Skeletal muscle tissue (tissue), 4 donors: ENCODE measurements around the gene ASXL1. TPM values are rescaled to one million over a fixed set of nuclear protein-coding genes. Genes with fewer than 3 reads are reported as not detected.

ENCODE experiments used
- H3K27ac ChIP-seq: one replicate; pipeline ENCODE4 v1.7.0; 2013; ENCODE audit warnings: mild to moderate bottlenecking, low read depth, low read length, inconsistent platforms
- H3K27me3 ChIP-seq, 3 donors: one replicate each; pipeline ENCODE4 v1.7.0; 2013; ENCODE audit warnings: low read length in 3 of 3; ENCODE audit not compliant: control insufficient read depth in 3 of 3, insufficient read depth in 3 of 3
- H3K36me3 ChIP-seq, 3 donors: one replicate each; pipeline ENCODE4 v1.7.0; 2013; ENCODE audit warnings: low read length in 3 of 3; ENCODE audit not compliant: control insufficient read depth in 3 of 3, insufficient read depth in 3 of 3
- H3K4me1 ChIP-seq, 3 donors: one replicate each; pipeline ENCODE4 v1.7.0; 2013; ENCODE audit warnings: low read length in 3 of 3, mild to moderate bottlenecking in 3 of 3; ENCODE audit not compliant: control insufficient read depth in 3 of 3, insufficient read depth in 3 of 3
- H3K4me3 ChIP-seq, 3 donors: one replicate each; pipeline ENCODE4 v1.7.0; 2013; ENCODE audit warnings: low read length in 3 of 3
- H3K9ac ChIP-seq, 3 donors: one replicate each; pipeline ENCODE4 v1.7.0; 2013; ENCODE audit warnings: low read length in 3 of 3, mild to moderate bottlenecking in 3 of 3, moderate library complexity in 2 of 3, low read depth in 1 of 3
- H3K9me3 ChIP-seq, 3 donors: one replicate each; pipeline ENCODE4 v1.7.0; 2013; ENCODE audit warnings: low read length in 3 of 3; ENCODE audit not compliant: control insufficient read depth in 3 of 3
- total RNA-seq: library from RNA; depleted of rRNA; stranded (reverse); fragments of >200 nt; gene quantifications from one replicate; pipeline ENCODE4 v1.2.3, GENCODE V29; 2014
- donor health status: Osteomylitis.

The ASXL1 gene
- total RNA-seq, 1 donor from 2014 or later = 86.1 TPM

DNA sequence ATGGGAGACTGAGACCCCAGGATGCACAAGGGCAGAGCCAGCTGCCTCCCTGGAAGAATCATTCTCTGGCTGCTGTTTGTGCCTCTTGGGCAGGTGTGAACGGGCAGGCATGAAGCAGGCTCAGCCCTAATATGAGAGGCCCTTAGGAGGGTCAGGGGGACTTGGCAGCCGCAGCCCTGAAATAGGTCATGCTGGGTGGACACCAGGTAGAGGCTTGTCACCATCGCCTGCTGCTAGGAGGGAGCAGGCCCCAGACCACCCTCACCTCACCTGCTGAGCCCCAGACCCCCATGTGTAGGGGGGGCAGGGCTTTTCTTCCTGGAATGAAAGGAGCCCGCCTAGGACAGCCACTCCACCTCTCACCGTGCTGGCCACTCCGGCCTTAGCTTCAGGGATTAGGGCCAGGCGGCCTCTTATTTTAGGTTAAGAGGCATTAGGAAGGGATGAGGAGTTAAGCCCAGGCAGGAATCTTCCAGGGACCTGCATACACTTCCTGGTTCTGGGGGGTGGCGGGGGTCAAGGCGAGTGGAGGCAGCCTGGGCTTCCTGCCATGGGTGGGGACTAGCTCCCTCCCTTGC is 92.4 kb downstream of the ASXL1 start:
- peaks cover 28 to 40% (median 37%) of the 10 kb centered on the region in 3 donors for H3K4me1 ChIP-seq
- H3K4me3 ChIP-seq = no peak overlapping the region
- peaks cover 0 to 11% (median 8%) of the 10 kb centered on the region in 3 donors for H3K36me3 ChIP-seq
- no peak overlapping the region for H3K27ac ChIP-seq
- no peaks in the 10 kb centered on the region for H3K9me3 ChIP-seq
- H3K27me3 ChIP-seq = no peaks in the 10 kb centered on the region
- H3K9ac ChIP-seq = no peak overlapping the region

DNA sequence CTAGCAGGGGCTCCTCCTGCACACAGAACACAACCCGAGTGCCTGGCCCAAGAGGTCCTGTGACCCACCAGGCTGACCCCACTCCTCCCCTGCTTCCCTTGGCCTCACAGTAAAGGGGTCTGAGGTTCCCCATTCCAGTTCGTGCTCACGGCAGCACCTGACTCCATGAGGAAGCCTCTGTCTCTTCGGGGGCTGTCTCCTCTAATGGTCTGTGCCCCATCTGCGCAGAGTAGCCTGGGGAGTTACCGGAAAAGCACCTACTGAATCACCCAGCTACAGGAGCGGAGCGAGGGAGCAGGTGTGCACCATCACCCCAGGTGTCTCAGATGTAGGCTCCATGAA is 93.2 kb downstream of the ASXL1 start:
- Histone ChIP-seq H3K36me3 (peaks cover 0 to 11% (median 8%) of the 10 kb centered on the region in 3 donors), H3K4me1 (peaks cover 24 to 36% (median 33%) of the 10 kb centered on the region in 3 donors), H3K27ac (no peak overlapping the region), H3K9ac (no peak overlapping the region), H3K9me3 (no peaks in the 10 kb centered on the region), H3K4me3 (no peak overlapping the region), H3K27me3 (no peaks in the 10 kb centered on the region)

DNA sequence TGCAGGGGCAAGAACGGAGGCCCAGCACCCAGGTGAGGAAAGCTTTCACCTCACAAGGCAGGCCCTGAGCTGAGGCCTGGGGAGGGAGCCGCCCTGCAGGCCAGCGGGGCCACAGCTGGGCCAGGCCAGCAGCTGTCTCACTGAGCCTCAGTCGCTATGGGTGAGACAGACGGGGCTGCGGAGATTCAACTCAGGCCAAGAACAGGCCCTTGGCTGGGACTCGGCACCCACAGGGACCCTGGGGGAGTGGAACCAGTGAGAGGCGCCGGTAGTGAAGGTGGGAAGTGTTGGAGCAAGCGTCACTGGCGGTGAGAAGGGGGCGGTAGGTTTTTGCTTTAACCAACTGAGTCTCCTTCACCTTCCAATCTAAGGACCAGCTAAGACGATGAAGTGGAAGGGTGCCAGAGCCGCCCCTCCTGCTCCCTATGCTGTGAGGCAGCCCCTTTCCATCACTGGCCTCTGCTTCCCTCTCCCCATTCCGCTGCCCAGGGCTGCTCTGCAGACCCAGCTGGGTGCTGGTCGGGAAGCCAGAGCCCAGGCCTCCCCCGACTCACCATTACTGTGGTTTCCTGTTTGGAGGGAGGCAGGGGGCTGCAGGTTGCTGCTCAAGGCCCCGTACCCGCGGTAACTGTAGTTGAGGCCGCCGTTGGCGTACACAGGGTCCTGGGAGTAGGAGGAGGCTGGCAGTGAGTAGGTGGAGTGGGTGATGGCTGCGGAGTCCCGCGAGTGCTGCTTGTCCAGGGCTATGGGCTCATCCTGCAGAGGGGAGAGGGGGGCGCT is 93.7 kb downstream of the ASXL1 start:
- H3K4me1 ChIP-seq = peaks cover 23 to 33% (median 27%) of the 10 kb centered on the region in 3 donors

DNA sequence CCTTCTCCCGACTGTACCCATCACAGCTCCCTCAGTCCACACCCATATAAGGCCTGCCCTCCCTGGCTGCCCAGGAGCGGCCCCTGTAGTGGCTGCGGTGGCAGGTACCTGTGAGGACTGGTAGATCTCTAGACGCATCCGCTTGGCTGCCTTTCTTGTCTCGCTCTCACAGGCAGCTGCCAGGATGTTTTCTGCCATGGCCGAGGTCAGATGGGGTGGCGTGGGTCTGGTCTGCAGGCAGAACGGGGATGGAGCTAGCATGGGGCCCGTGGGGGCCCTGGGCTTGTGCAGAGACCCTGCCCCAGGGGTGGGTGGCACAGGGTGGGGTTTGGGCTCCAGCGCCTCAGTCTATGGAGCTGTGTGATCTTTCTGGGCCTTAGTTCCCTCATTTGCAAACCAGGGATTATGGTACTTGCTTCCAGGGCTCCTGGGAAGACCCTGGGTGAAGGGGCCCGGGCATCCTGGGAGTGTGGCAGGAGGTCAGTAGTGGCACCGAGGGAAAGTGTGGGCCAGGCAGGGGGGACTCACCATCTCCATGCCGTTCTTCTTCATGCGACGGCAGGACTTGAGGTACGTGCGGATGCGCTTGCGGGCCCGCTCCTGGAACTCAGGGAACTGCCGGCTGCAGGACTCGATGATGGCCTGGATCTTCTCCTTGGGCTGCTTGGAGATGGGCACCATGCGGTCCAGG is 94.8 kb downstream of the ASXL1 start:
- no peak overlapping the region for H3K27ac ChIP-seq
- H3K27me3 ChIP-seq = no peaks in the 10 kb centered on the region
- H3K9me3 ChIP-seq = no peaks in the 10 kb centered on the region
- H3K4me1 ChIP-seq = peaks cover 23 to 33% (median 24%) of the 10 kb centered on the region in 3 donors
- H3K4me3 ChIP-seq = no peak overlapping the region
- peaks cover 0 to 8% (median 0%) of the 10 kb centered on the region in 3 donors for H3K36me3 ChIP-seq
- no peak overlapping the region for H3K9ac ChIP-seq

More for the DNA sequence above, 93.7 kb downstream of the ASXL1 start:
- Histone ChIP-seq H3K27ac (no peak overlapping the region), H3K9ac (no peak overlapping the region), H3K27me3 (no peaks in the 10 kb centered on the region), H3K4me3 (no peak overlapping the region), H3K36me3 (peaks cover 0 to 8% (median 3%) of the 10 kb centered on the region in 3 donors), H3K9me3 (no peaks in the 10 kb centered on the region)

DNA sequence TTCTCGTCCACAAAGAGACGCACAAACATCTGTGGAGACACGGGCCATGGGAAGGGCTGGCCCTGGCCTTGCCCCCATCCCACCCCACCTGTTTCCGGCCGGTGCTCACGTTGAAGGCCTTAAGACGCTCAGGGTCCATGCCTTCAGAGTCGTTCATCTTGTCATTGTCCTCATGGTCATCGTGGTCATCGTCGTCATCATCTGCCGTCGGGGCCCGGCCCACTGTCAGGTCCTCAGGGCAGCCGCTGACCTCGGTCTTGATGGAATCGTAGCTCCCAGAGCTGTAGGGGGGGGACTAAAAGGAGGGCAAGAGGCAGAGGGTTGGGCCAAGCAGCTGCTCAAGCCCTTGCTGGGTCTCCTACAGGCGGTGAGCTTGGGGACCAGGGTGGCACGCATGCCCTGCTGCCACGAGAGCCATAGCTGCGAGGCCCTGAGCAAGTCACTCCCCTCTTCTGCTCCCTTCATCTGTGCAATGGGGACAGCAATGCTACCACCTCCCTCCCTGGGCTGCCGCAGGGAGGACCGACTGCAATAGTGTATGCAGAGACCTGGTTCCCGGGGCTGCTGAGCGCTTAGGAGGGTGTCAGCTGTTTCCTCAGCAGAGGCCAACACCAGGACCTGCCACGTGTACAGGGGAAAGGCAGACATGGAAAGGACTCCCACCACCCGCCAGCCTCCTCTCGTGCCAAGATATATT is 95.5 kb downstream of the ASXL1 start:
- Histone ChIP-seq H3K4me1 (peaks cover 20 to 33% (median 22%) of the 10 kb centered on the region in 3 donors), H3K27me3 (no peaks in the 10 kb centered on the region)

DNA sequence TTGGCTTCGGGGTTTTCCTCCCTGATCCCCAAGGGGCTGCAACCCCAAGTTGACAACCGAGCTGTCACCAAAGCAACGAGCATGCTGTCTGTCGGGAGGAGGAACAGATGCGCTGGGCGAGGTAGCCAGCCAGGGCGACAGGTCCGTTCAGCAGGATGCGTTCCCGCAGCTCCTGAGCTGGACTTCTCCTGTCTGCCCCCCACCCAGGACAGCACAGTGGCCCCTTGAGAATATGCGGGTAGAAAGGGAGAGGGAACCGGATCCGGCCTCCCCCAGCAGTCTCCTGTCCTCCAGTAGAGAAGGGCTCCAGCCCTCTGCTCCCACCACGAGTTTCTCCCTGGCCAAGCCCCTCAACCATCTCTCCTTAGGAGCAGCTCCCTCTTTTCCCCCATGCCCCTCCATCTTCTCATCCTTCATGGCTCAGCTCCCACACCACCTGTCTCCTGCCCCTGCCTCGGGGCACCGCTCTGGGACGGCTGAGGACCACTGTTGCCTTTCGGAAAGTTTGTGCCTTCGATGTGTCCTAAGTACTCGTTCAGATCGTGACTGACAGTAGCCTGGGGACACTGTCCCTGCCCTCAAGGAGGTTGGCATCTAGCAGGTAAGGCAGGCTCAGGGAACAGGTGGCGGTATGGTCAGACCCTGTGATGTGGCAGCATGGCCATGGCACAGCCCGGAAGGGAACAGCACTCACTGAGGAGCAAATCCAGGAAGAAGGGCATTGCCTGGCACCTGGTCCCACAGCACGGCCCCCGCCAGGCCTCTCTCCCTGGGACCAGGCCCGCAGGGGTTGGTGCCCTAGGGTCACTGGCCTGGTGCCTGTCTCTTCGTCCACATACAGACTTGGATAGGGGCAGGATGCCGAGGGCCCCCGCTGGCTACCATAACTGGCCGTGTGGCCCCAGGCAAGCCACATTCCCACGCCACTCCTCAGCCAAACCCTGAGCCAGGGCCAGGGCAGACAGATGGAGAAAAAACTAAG is 96.3 kb downstream of the ASXL1 start:
- Histone ChIP-seq H3K4me1 (peaks cover 14 to 28% (median 19%) of the 10 kb centered on the region in 3 donors), H3K36me3 (peaks cover 0 to 5% (median 0%) of the 10 kb centered on the region in 3 donors), H3K9me3 (no peaks in the 10 kb centered on the region)

More for the DNA sequence above, 95.5 kb downstream of the ASXL1 start:
- Histone ChIP-seq H3K4me3 (no peak overlapping the region), H3K36me3 (peaks cover 0 to 8% (median 0%) of the 10 kb centered on the region in 3 donors), H3K9me3 (no peaks in the 10 kb centered on the region), H3K27ac (no peak overlapping the region), H3K9ac (no peak overlapping the region)

DNA sequence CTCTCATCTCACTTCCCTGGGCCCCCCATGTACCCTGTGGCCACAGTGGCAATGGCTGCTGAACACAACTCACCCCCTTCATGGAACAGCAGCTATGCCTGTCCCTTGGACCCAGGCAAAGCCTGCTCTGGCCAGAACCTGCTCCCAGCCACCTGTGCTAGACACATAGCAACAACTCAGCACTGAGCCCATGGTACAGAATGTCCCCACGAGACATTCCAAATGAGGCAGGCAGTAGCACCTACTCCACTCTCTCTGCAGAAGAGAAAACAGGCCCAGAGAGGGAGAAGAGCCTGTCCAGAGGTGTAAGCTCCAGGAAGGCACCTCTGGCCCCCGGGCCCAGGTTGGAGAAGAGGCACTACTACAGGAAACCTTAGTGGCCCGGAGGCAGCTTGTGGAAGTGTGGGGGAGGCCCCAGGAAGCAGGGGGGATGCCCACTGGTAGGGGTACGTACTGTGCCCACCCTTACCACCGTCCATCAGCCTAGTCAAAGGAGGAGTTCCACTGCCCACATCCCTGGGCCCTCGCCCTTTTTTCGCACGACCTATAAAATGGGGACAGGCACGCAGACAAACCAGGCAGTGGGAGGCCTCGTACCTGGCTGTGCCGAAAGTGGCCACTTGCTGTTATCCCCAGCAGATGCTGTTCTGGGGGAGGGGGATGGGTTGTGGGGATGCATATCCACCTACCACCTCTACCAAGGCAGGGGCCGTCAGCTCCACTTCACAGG is 97.2 kb downstream of the ASXL1 start:
- H3K27me3 ChIP-seq = no peaks in the 10 kb centered on the region
- no peak overlapping the region for H3K4me3 ChIP-seq
- H3K9ac ChIP-seq = peak overlapping the region in 1 of 3 donors; percentile 8
- H3K4me1 ChIP-seq = peaks cover 9 to 22% (median 10%) of the 10 kb centered on the region in 3 donors
- H3K36me3 ChIP-seq = peaks cover 0 to 5% (median 0%) of the 10 kb centered on the region in 3 donors
- no peak overlapping the region for H3K27ac ChIP-seq
- no peaks in the 10 kb centered on the region for H3K9me3 ChIP-seq

More for the DNA sequence above, 96.3 kb downstream of the ASXL1 start:
- Histone ChIP-seq H3K4me3 (no peak overlapping the region), H3K27me3 (no peaks in the 10 kb centered on the region), H3K9ac (peak overlapping the region in 1 of 3 donors; percentile 8), H3K27ac (no peak overlapping the region)

DNA sequence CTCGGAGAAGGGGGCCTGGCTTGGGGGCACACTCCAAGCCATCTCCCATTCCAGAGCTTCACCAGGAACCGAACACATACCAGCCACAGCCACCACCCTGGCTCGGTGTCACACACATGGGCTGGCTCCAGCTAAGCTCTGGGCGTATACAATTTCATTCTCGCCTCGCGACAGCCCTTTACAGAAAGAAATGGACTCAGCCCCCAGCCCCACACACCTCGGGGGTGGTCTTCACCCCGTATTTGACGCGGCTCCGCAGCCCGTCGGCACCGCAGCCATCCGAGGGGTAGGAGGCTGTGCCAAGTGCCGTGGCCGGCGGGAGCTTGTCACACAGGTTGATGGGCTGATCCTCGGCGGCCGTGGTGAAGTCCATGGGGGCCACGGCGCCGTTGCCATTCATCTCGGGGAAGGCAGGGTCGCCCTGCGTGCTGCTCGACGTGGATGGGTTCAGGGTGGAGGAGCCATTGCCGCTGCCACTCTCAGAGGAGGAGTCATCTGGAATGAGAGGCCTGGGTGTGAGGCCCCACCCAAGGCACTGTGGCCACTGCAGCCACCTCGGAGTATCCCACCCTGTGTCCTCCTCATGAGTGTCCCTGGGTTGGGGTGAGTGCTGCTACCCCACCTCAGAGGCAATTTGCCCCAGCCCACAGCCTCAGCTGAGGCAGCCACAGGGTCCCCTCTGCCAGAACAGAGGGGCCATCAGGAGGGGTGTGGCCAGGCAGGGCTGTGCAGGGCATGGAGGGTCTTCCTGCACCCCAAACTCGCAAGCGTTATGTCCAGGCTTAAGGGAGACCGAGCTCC is 98.0 kb downstream of the ASXL1 start:
- Histone ChIP-seq H3K36me3 (peaks cover 0 to 5% (median 0%) of the 10 kb centered on the region in 3 donors), H3K27ac (no peak overlapping the region), H3K27me3 (no peaks in the 10 kb centered on the region), H3K9ac (no peak overlapping the region), H3K9me3 (no peaks in the 10 kb centered on the region), H3K4me3 (no peak overlapping the region), H3K4me1 (peaks cover 5 to 17% (median 9%) of the 10 kb centered on the region in 3 donors)
